ENCODE data around the gene SLC22A5. TPM values are rescaled to one million over a fixed set of nuclear protein-coding genes. Genes with fewer than 3 reads are reported as not detected.

The SLC22A5 gene
- 1 to 10 TPM; 1.1 to 1.5 (median 1.5) TPM for polyA plus RNA-seq

- peaks cover 16 to 22% of the 10 kb centered on the region in 2 donors for H3K4me1 Mint-ChIP-seq
- H3K4me3 Mint-ChIP-seq = peak within 1 kb of the TSS; percentile 66 to 86 (median 82)
These were observed at the start of gene SLC22A5 for GRCh38 chr5:132369474-132370180. TSS of gene SLC22A5 (plus strand) at chr5:132369710. CDS start at chr5:132369973, 263 bp downstream.

DNA sequence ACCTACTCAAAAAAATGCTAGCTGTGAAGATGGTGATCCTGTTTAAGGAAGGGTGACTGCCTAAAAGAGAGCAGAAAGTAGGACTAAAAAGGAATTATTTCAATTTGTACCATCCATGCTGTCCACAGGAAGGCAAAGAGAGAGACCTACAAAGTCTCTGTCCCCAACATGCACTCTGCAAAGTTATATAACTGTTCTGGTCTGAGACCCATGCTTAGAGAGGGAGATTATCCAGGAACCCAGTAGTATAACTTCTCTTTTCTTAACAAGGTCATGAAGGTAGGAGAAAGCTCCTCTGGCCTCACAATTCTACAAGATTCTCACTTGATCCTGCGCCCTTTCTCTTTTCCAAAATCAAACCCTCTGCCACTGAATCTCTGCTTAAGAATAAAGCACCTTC lies 49.5 kb upstream of the SLC22A5 start:
- Mint-ChIP-seq H3K9me3 (no peaks in the 10 kb centered on the region), H3K4me3 (no peak overlapping the region), H3K4me1 (no peaks in the 10 kb centered on the region), H3K27me3 (ENCODE audit: low read depth in 3 of 3) (peaks cover 0 to 2% (median 0%) of the 10 kb centered on the region in 3 donors), H3K27ac (peak overlapping the region in 1 of 6 donors; percentile 63), H3K36me3 (peaks cover 0 to 7% (median 0%) of the 10 kb centered on the region in 3 donors)
- no peak for DNase-seq

More at GRCh38 chr5:132369474-132370180, at the start of gene SLC22A5:
- Mint-ChIP-seq H3K27ac (peak within 1 kb of the TSS in 5 of 6 donors; percentile 35 to 88 (median 67)), H3K36me3 (peaks cover 0 to under 1% (median 0%) of the 10 kb centered on the region in 3 donors), H3K9me3 (no peaks in the 10 kb centered on the region), H3K27me3 (ENCODE audit: low read depth in 3 of 3) (no peaks in the 10 kb centered on the region)
- DNase-seq = peak; percentile 65 to 69 (median 69)

GRCh38 chr5:132321109-132321721 lies 48.3 kb upstream of the SLC22A5 start:
- H3K4me3 Mint-ChIP-seq = no peak overlapping the region
- no peak for DNase-seq
- no peak overlapping the region for H3K27ac Mint-ChIP-seq
- peaks cover 0 to 7% (median 0%) of the 10 kb centered on the region in 3 donors for H3K36me3 Mint-ChIP-seq
- peaks cover 0 to 2% (median 0%) of the 10 kb centered on the region in 3 donors for H3K27me3 Mint-ChIP-seq (ENCODE audit: low read depth in 3 of 3)
- H3K9me3 Mint-ChIP-seq = no peaks in the 10 kb centered on the region
- H3K4me1 Mint-ChIP-seq = no peaks in the 10 kb centered on the region

- Mint-ChIP-seq H3K4me3 (no peak overlapping the region), H3K4me1 (no peaks in the 10 kb centered on the region), H3K27ac (no peak overlapping the region), H3K36me3 (peaks cover 0 to 7% (median 0%) of the 10 kb centered on the region in 3 donors), H3K9me3 (no peaks in the 10 kb centered on the region), H3K27me3 (ENCODE audit: low read depth in 3 of 3) (peaks cover 0 to 2% (median 0%) of the 10 kb centered on the region in 3 donors)
- no peak for DNase-seq
These were observed 47.2 kb upstream of the SLC22A5 start for GRCh38 chr5:132322266-132322665.

GRCh38 chr5:132323202-132323601 lies 46.3 kb upstream of the SLC22A5 start:
- DNase-seq = no peak
- Mint-ChIP-seq H3K27me3 (ENCODE audit: low read depth in 3 of 3) (peaks cover 0 to 2% (median 0%) of the 10 kb centered on the region in 3 donors), H3K36me3 (peaks cover 0 to 7% (median 0%) of the 10 kb centered on the region in 3 donors), H3K4me3 (no peak overlapping the region), H3K4me1 (no peaks in the 10 kb centered on the region), H3K27ac (no peak overlapping the region), H3K9me3 (no peaks in the 10 kb centered on the region)

GRCh38 chr5:132325691-132326090 lies 43.8 kb upstream of the SLC22A5 start:
- H3K9me3 Mint-ChIP-seq = no peaks in the 10 kb centered on the region
- peaks cover 0 to 2% (median 2%) of the 10 kb centered on the region in 3 donors for H3K27me3 Mint-ChIP-seq (ENCODE audit: low read depth in 3 of 3)
- H3K4me1 Mint-ChIP-seq = no peaks in the 10 kb centered on the region
- no peak for DNase-seq
- H3K4me3 Mint-ChIP-seq = no peak overlapping the region
- H3K36me3 Mint-ChIP-seq = peaks cover 0 to 7% (median 0%) of the 10 kb centered on the region in 3 donors
- H3K27ac Mint-ChIP-seq = no peak overlapping the region

DNA sequence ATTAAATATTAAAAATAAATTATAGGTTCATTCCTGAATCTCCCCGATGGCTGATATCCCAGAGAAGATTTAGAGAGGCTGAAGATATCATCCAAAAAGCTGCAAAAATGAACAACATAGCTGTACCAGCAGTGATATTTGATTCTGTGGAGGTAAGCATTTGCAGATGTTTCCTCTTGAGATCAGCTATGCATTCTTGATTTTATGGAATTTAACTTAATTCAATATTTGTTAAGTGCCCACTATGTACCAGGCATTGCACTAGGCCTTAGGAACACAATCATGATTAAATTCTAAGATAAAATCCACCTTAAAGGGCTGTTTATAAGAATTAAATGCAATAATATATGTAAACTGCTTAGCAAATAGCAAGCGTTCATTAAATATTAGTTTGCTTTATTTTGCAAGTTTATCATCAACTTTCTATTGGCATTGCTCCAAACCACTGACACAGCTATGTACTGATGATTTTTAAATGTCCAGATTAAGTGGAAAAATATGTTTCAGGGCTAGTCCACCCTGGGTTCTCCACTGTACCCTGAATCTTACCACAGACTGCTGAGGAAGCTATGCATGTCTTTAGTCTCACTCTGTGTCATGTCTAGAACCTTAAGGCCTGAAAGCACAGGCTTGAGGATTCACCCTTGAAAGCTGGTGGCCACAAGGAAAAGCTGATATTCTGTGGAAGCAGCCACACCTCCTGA lies 42.1 kb upstream of the SLC22A5 start:
- DNase-seq = no peak

DNA sequence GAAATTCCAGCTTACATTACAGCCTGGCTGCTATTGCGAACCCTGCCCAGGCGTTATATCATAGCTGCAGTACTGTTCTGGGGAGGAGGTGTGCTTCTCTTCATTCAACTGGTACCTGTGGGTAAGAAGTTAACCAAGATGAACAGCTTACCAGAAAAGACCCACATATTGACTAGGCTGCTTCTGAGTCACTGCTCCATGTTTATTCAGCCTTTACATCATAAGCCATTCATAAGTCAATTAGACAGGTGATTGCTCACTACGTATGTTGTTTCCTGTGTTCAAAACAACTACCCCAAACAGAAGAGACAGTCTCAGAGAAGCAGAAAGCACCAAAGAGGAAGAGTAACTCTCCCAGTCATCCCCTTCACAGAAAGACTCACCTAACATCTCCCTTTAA lies 34.7 kb upstream of the SLC22A5 start:
- Mint-ChIP-seq H3K27me3 (ENCODE audit: low read depth in 3 of 3) (peaks cover 0 to 3% (median 1%) of the 10 kb centered on the region in 3 donors), H3K9me3 (no peaks in the 10 kb centered on the region), H3K36me3 (peaks cover 0 to 3% (median 0%) of the 10 kb centered on the region in 3 donors), H3K4me1 (no peaks in the 10 kb centered on the region), H3K27ac (no peak overlapping the region), H3K4me3 (no peak overlapping the region)
- DNase-seq = no peak

More for the DNA sequence above, 42.1 kb upstream of the SLC22A5 start:
- peaks cover 0 to 4% (median 2%) of the 10 kb centered on the region in 3 donors for H3K27me3 Mint-ChIP-seq (ENCODE audit: low read depth in 3 of 3)
- no peaks in the 10 kb centered on the region for H3K4me1 Mint-ChIP-seq
- no peaks in the 10 kb centered on the region for H3K9me3 Mint-ChIP-seq
- peaks cover 0 to 2% (median 0%) of the 10 kb centered on the region in 3 donors for H3K36me3 Mint-ChIP-seq
- H3K4me3 Mint-ChIP-seq = no peak overlapping the region
- no peak overlapping the region for H3K27ac Mint-ChIP-seq

DNA sequence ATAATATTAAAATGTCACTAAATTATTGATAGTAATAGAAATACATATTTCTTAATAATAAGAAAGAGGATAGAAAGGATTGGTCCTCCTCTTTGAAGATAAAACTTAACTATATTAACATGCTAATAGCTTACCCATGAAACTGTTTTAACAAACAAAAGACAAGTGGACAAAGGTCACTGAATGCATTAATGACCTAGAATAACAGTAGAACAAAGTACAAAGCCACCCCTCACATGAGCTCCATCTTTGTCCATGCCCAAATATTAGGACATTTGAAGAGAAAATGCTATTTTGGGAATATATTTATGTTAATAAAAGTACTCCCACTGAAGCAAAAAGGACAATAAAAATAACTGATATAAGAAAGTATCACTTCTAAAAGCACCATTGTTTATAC lies 34.1 kb upstream of the SLC22A5 start:
- Mint-ChIP-seq H3K9me3 (no peaks in the 10 kb centered on the region), H3K27me3 (ENCODE audit: low read depth in 3 of 3) (peaks cover 0 to 3% (median 1%) of the 10 kb centered on the region in 3 donors), H3K36me3 (peaks cover 0 to 3% (median 0%) of the 10 kb centered on the region in 3 donors), H3K4me1 (no peaks in the 10 kb centered on the region), H3K4me3 (no peak overlapping the region), H3K27ac (no peak overlapping the region)
- DNase-seq = no peak

GRCh38 chr5:132339502-132339901 lies 30.0 kb upstream of the SLC22A5 start:
- Mint-ChIP-seq H3K27ac (no peak overlapping the region), H3K9me3 (no peaks in the 10 kb centered on the region), H3K4me3 (no peak overlapping the region), H3K4me1 (no peaks in the 10 kb centered on the region), H3K27me3 (ENCODE audit: low read depth in 3 of 3) (peaks cover 0 to 2% (median 0%) of the 10 kb centered on the region in 3 donors), H3K36me3 (peaks cover 0 to 3% (median 0%) of the 10 kb centered on the region in 3 donors)
- no peak for DNase-seq

DNA sequence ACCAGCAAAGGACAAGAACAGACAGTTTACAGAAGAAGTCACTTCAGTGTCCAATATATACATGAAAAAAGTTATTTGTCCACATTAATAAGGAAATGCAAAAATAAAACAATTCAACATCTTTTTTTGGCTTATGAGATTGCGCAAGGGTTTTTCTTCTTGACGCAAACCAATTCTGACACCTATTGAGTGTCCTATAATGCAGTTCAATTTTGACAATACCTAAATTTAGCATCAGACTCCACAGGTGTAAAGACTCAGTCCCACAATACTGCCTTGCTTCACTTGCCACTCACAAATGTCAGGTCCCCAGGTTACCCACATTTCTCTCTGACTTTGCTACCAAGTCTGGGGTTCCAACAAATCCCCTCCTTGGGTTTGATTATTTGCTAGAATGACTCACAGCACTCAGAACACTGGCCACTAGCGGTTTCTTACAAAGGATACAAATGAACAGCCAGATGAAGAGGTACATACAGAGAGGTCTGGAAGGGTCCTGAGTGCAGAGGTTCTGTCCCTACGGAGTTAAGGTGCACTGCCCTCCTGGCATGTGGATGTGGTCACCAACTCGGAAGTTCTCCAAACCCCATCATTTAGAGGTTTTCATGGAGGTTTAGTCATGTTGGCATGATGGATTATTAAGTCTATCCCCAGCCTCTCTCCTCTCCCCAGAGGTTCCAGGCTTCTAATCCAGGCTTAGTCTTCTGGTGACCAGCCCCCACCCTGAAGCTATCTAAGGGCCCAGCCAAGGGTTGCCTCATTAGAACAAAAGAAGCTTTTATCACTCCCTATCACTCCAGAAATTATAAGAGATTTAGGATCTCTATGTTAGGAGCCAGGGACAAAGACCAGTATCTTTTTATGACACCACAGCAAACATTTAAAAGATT lies 27.0 kb upstream of the SLC22A5 start:
- no peaks in the 10 kb centered on the region for H3K9me3 Mint-ChIP-seq
- no peak for DNase-seq
- peaks cover 0 to 2% (median 0%) of the 10 kb centered on the region in 3 donors for H3K27me3 Mint-ChIP-seq (ENCODE audit: low read depth in 3 of 3)
- no peak overlapping the region for H3K27ac Mint-ChIP-seq
- H3K4me3 Mint-ChIP-seq = no peak overlapping the region
- H3K36me3 Mint-ChIP-seq = peaks cover 0 to 8% (median under 1%) of the 10 kb centered on the region in 3 donors
- H3K4me1 Mint-ChIP-seq = no peaks in the 10 kb centered on the region

- peaks cover 0 to 3% (median 0%) of the 10 kb centered on the region in 3 donors for H3K27me3 Mint-ChIP-seq (ENCODE audit: low read depth in 3 of 3)
- H3K4me3 Mint-ChIP-seq = no peak overlapping the region
- DNase-seq = no peak
- H3K27ac Mint-ChIP-seq = no peak overlapping the region
- no peaks in the 10 kb centered on the region for H3K4me1 Mint-ChIP-seq
- peaks cover 0 to 19% (median 6%) of the 10 kb centered on the region in 3 donors for H3K36me3 Mint-ChIP-seq
- no peaks in the 10 kb centered on the region for H3K9me3 Mint-ChIP-seq
These were observed 24.6 kb upstream of the SLC22A5 start for GRCh38 chr5:132344775-132345514.

Data from immature natural killer cell (primary cell).